Measurements from ENCODE around the gene PARVB.
"Not testable (repeated sequence)": the region's sequence is repeated elsewhere in the genome, so short reads cannot be mapped to it uniquely, and the experiment has no call there.

PARVB gene

GRCh38 chr22:44108076-44108475, 84.0 kb downstream of the PARVB start:
- H3K27me3 ChIP-seq: no peaks in the 10 kb centered on the region
- TF ChIP-seq, protein P1, sequence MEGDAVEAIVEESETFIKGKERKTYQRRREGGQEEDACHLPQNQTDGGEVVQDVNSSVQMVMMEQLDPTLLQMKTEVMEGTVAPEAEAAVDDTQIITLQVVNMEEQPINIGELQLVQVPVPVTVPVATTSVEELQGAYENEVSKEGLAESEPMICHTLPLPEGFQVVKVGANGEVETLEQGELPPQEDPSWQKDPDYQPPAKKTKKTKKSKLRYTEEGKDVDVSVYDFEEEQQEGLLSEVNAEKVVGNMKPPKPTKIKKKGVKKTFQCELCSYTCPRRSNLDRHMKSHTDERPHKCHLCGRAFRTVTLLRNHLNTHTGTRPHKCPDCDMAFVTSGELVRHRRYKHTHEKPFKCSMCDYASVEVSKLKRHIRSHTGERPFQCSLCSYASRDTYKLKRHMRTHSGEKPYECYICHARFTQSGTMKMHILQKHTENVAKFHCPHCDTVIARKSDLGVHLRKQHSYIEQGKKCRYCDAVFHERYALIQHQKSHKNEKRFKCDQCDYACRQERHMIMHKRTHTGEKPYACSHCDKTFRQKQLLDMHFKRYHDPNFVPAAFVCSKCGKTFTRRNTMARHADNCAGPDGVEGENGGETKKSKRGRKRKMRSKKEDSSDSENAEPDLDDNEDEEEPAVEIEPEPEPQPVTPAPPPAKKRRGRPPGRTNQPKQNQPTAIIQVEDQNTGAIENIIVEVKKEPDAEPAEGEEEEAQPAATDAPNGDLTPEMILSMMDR (IDR thresholded peaks at IDR 0.05): no peak
- no peaks in the 10 kb centered on the region for H3K4me1 ChIP-seq (ENCODE audit: control insufficient read depth in 1 of 2, insufficient read depth in 1 of 2, low read depth in 1 of 2, low read length in 1 of 2)
- no peaks in the 10 kb centered on the region for H3K36me3 ChIP-seq
- H3K4me3 ChIP-seq (ENCODE audit: low read depth in 1 of 2, low read length in 1 of 2): no peak overlapping the region
- H3K27ac ChIP-seq: no peak overlapping the region
- no peaks in the 10 kb centered on the region for H3K9me3 ChIP-seq

DNA sequence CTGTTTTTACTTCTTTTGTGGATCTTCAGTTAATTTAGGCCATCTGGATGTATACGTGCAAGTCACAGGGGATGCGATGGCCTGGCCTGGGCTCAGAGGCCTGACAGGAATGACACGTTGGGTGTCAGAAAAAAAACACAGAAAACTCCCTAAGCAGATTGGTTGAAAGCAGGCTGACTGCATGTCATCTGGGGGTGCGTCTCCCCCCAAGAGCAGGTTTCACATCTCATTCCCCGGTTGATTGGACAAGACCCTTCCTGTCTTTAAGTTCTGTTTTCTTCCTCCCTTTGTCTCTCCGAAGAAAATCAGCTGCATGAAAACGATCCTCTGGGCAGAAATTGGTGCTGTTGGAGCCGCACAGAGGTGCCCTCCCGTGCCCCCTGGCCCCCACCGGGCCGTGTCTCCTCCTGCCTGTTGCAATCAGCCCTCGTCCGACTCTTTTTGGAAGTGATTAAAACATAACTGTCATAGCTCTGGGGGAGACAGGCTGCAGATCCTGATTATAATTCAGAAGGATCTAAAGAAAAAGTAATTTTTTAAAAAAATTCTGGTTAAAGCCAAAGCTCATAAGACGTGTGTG, 84.8 kb downstream of the PARVB start:
- H3K27me3 ChIP-seq: no peaks in the 10 kb centered on the region
- no peak overlapping the region for H3K4me3 ChIP-seq (ENCODE audit: low read depth in 1 of 2, low read length in 1 of 2)
- H3K36me3 ChIP-seq: no peaks in the 10 kb centered on the region
- H3K27ac ChIP-seq: no peak overlapping the region
- no peaks in the 10 kb centered on the region for H3K4me1 ChIP-seq (ENCODE audit: control insufficient read depth in 1 of 2, insufficient read depth in 1 of 2, low read depth in 1 of 2, low read length in 1 of 2)
- no peaks in the 10 kb centered on the region for H3K9me3 ChIP-seq
- TF ChIP-seq, protein P1 (IDR thresholded peaks at IDR 0.05): no peak

GRCh38 chr22:44109416-44109815, 85.3 kb downstream of the PARVB start:
- TF ChIP-seq, protein P1 (IDR thresholded peaks at IDR 0.05): no peak
- H3K9me3 ChIP-seq: no peaks in the 10 kb centered on the region
- H3K4me3 ChIP-seq (ENCODE audit: low read depth in 1 of 2, low read length in 1 of 2): no peak overlapping the region
- no peak overlapping the region for H3K27ac ChIP-seq
- no peaks in the 10 kb centered on the region for H3K4me1 ChIP-seq (ENCODE audit: control insufficient read depth in 1 of 2, insufficient read depth in 1 of 2, low read depth in 1 of 2, low read length in 1 of 2)
- no peaks in the 10 kb centered on the region for H3K36me3 ChIP-seq
- H3K27me3 ChIP-seq: no peaks in the 10 kb centered on the region

GRCh38 chr22:44110656-44111055, 86.6 kb downstream of the PARVB start:
- not testable (repeated sequence) for H3K9me3 ChIP-seq; H3K36me3 ChIP-seq; H3K4me1 ChIP-seq (ENCODE audit: control insufficient read depth in 1 of 2, insufficient read depth in 1 of 2, low read depth in 1 of 2, low read length in 1 of 2); H3K27me3 ChIP-seq; H3K4me3 ChIP-seq (ENCODE audit: low read depth in 1 of 2, low read length in 1 of 2); H3K27ac ChIP-seq

GRCh38 chr22:44111562-44112155, 87.6 kb downstream of the PARVB start:
- TF ChIP-seq, protein P1 (IDR thresholded peaks at IDR 0.05): no peak
- Histone ChIP-seq H3K27ac (no peak overlapping the region), H3K27me3 (no peaks in the 10 kb centered on the region), H3K4me3 (ENCODE audit: low read depth in 1 of 2, low read length in 1 of 2) (no peak overlapping the region), H3K36me3 (no peaks in the 10 kb centered on the region), H3K9me3 (no peaks in the 10 kb centered on the region), H3K4me1 (ENCODE audit: control insufficient read depth in 1 of 2, insufficient read depth in 1 of 2, low read depth in 1 of 2, low read length in 1 of 2) (no peaks in the 10 kb centered on the region)

GRCh38 chr22:44112191-44112590, 88.1 kb downstream of the PARVB start:
- Histone ChIP-seq H3K9me3 (no peaks in the 10 kb centered on the region), H3K27ac (no peak overlapping the region), H3K4me3 (ENCODE audit: low read depth in 1 of 2, low read length in 1 of 2) (no peak overlapping the region), H3K4me1 (ENCODE audit: control insufficient read depth in 1 of 2, insufficient read depth in 1 of 2, low read depth in 1 of 2, low read length in 1 of 2) (no peaks in the 10 kb centered on the region), H3K27me3 (no peaks in the 10 kb centered on the region), H3K36me3 (no peaks in the 10 kb centered on the region)
- TF ChIP-seq, protein P1 (IDR thresholded peaks at IDR 0.05): no peak

Measured in neutrophil (primary cell).